Measurements from ENCODE around the gene SEMA6C. TPM values are rescaled to one million over a fixed set of nuclear protein-coding genes. Genes with fewer than 3 reads are reported as not detected.

SEMA6C gene
- total RNA-seq, 2 experiments from 2014 or later, result 0.84 to 1.7 TPM

GRCh38 chr1:151175041-151175741 lies 28.8 kb upstream of the SEMA6C start:
- H3K27me3 Mint-ChIP-seq, result no peaks in the 10 kb centered on the region
- CTCF ChIA-PET, result interaction anchor here (0.8 to 1.7 kb wide), 4 partner anchors 9 to 148 kb away, joined by 3 to 5 read pairs (median 4); partner anchors contain the start of genes LYSMD1 and SCNM1
- H3K36me3 Mint-ChIP-seq, result peaks cover 26% of the 10 kb centered on the region
- DNase-seq (no peak), ATAC-seq (no peak)
- no peak overlapping the region for H3K27ac Mint-ChIP-seq
- no peaks in the 10 kb centered on the region for H3K9me3 Mint-ChIP-seq (ENCODE audit: low read depth)
- H3K4me3 Mint-ChIP-seq, result no peak overlapping the region
- no peaks in the 10 kb centered on the region for H3K4me1 Mint-ChIP-seq

- peaks cover 16% of the 10 kb centered on the region for H3K4me1 Mint-ChIP-seq
- no peaks in the 10 kb centered on the region for H3K27me3 Mint-ChIP-seq
- H3K36me3 Mint-ChIP-seq, result peaks cover 22% of the 10 kb centered on the region
- H3K9me3 Mint-ChIP-seq (ENCODE audit: low read depth), result no peaks in the 10 kb centered on the region
- no peak overlapping the region for H3K4me3 Mint-ChIP-seq
- DNase-seq (no peak), ATAC-seq (no peak)
- CTCF ChIA-PET, result no interaction called here
- H3K27ac Mint-ChIP-seq, result no peak overlapping the region
Measured at GRCh38 chr1:151171190-151171589, 24.8 kb upstream of the SEMA6C start.

- Mint-ChIP-seq H3K9me3 (ENCODE audit: low read depth) (no peaks in the 10 kb centered on the region), H3K4me1 (peaks cover 41% of the 10 kb centered on the region), H3K27me3 (no peaks in the 10 kb centered on the region), H3K27ac (peak overlapping the region; percentile 89), H3K36me3 (peaks cover 24% of the 10 kb centered on the region), H3K4me3 (peak overlapping the region; percentile 91)
- DNase-seq (no peak), ATAC-seq (no peak)
- CTCF ChIA-PET, result interaction anchor here (1.0 to 2.0 kb wide), 6 partner anchors 9 to 143 kb away, joined by 3 to 12 read pairs (median 4); partner anchors contain the start of genes TMOD4 and TNFAIP8L2
Measured at GRCh38 chr1:151167116-151167515, 20.7 kb upstream of the SEMA6C start.

GRCh38 chr1:151166505-151166956 lies 20.1 kb upstream of the SEMA6C start:
- Mint-ChIP-seq H3K9me3 (ENCODE audit: low read depth) (no peaks in the 10 kb centered on the region), H3K4me3 (peak overlapping the region; percentile 91), H3K27ac (peak overlapping the region; percentile 89), H3K27me3 (no peaks in the 10 kb centered on the region), H3K4me1 (peaks cover 46% of the 10 kb centered on the region), H3K36me3 (peaks cover 26% of the 10 kb centered on the region)
- peak; percentile 3 for ATAC-seq
- CTCF ChIA-PET, result interaction anchor here (0.5 to 2.0 kb wide), 7 partner anchors 8 to 120 kb away, joined by 3 to 12 read pairs (median 4); partner anchors contain the start of genes TMOD4 and TNFAIP8L2
- no peak for DNase-seq

- H3K27ac Mint-ChIP-seq, result peak within 1 kb of the TSS; percentile 89
- peak within 1 kb of the TSS; percentile 91 for H3K4me3 Mint-ChIP-seq
- peaks cover 28% of the 10 kb centered on the region for H3K36me3 Mint-ChIP-seq
- ATAC-seq (peak; percentile 97), DNase-seq (peak; percentile 99)
- no peaks in the 10 kb centered on the region for H3K9me3 Mint-ChIP-seq (ENCODE audit: low read depth)
- H3K4me1 Mint-ChIP-seq, result peaks cover 48% of the 10 kb centered on the region
- no peaks in the 10 kb centered on the region for H3K27me3 Mint-ChIP-seq
- CTCF ChIA-PET, result interaction anchor here (0.5 to 2.3 kb wide), 10 partner anchors 9 to 141 kb away, joined by 3 to 12 read pairs (median 4); partner anchors contain the start of genes GABPB2, TMOD4 and TNFAIP8L2
Measured at GRCh38 chr1:151165738-151166504, 19.5 kb upstream of the SEMA6C start, which contains the start of the genes LYSMD1 and SCNM1. LYSMD1 (minus strand) TSS chr1:151165902; CDS start chr1:151165258, 644 bp downstream. SCNM1 (plus strand) TSS chr1:151166144; CDS start chr1:151166153, 9 bp downstream.

GRCh38 chr1:151165281-151165737 lies 18.9 kb upstream of the SEMA6C start:
- H3K27ac Mint-ChIP-seq, result peak overlapping the region; percentile 89
- peaks cover 30% of the 10 kb centered on the region for H3K36me3 Mint-ChIP-seq
- CTCF ChIA-PET, result interaction anchor here (1.0 to 2.3 kb wide), 6 partner anchors 8 to 141 kb away, joined by 3 to 12 read pairs (median 4); partner anchors contain the start of genes GABPB2 and TNFAIP8L2
- DNase-seq (peak; percentile 46), ATAC-seq (no peak)
- H3K27me3 Mint-ChIP-seq, result no peaks in the 10 kb centered on the region
- peak overlapping the region; percentile 91 for H3K4me3 Mint-ChIP-seq
- H3K9me3 Mint-ChIP-seq (ENCODE audit: low read depth), result no peaks in the 10 kb centered on the region
- H3K4me1 Mint-ChIP-seq, result peaks cover 50% of the 10 kb centered on the region

- Mint-ChIP-seq H3K4me1 (peaks cover 53% of the 10 kb centered on the region), H3K9me3 (ENCODE audit: low read depth) (no peaks in the 10 kb centered on the region), H3K27ac (peak overlapping the region; percentile 89), H3K27me3 (no peaks in the 10 kb centered on the region), H3K4me3 (peak overlapping the region; percentile 91), H3K36me3 (peaks cover 33% of the 10 kb centered on the region)
- CTCF ChIA-PET, result interaction anchor here (1.0 to 2.3 kb wide), 5 partner anchors 8 to 140 kb away, joined by 3 to 9 read pairs (median 4); partner anchors contain the start of genes GABPB2 and TNFAIP8L2
- no peak for ATAC-seq
- DNase-seq, result no peak
Measured at GRCh38 chr1:151164732-151165280, 18.4 kb upstream of the SEMA6C start.

GRCh38 chr1:151159373-151159772 lies 12.9 kb upstream of the SEMA6C start:
- ATAC-seq (no peak), DNase-seq (no peak)
- CTCF ChIA-PET, result interaction anchor here (0.9 to 5.1 kb wide), 4 partner anchors 59 to 111 kb away, joined by 3 to 157 read pairs (median 4); partner anchors contain the start of genes C1orf56 and GABPB2
- H3K36me3 Mint-ChIP-seq, result peaks cover 31% of the 10 kb centered on the region
- H3K4me3 Mint-ChIP-seq, result no peak overlapping the region
- H3K27ac Mint-ChIP-seq, result peak overlapping the region; percentile 32
- H3K4me1 Mint-ChIP-seq, result peaks cover 67% of the 10 kb centered on the region
- no peaks in the 10 kb centered on the region for H3K27me3 Mint-ChIP-seq
- H3K9me3 Mint-ChIP-seq (ENCODE audit: low read depth), result no peaks in the 10 kb centered on the region

- CTCF ChIA-PET, result interaction anchor here (0.9 to 5.1 kb wide), 4 partner anchors 59 to 111 kb away, joined by 3 to 157 read pairs (median 4); partner anchors contain the start of genes C1orf56 and GABPB2
- H3K27me3 Mint-ChIP-seq, result no peaks in the 10 kb centered on the region
- H3K4me1 Mint-ChIP-seq, result peaks cover 63% of the 10 kb centered on the region
- DNase-seq (no peak), ATAC-seq (no peak)
- H3K27ac Mint-ChIP-seq, result peak overlapping the region; percentile 93
- H3K9me3 Mint-ChIP-seq (ENCODE audit: low read depth), result no peaks in the 10 kb centered on the region
- H3K36me3 Mint-ChIP-seq, result peaks cover 31% of the 10 kb centered on the region
- no peak overlapping the region for H3K4me3 Mint-ChIP-seq
Measured at GRCh38 chr1:151158751-151159251, 12.4 kb upstream of the SEMA6C start.

- Mint-ChIP-seq H3K4me3 (peak overlapping the region; percentile 96), H3K27ac (peak overlapping the region; percentile 93), H3K9me3 (ENCODE audit: low read depth) (no peaks in the 10 kb centered on the region), H3K27me3 (no peaks in the 10 kb centered on the region), H3K36me3 (peaks cover 31% of the 10 kb centered on the region), H3K4me1 (peaks cover 63% of the 10 kb centered on the region)
- ATAC-seq (no peak), DNase-seq (peak; percentile 51)
- CTCF ChIA-PET, result interaction anchor here (0.9 to 5.1 kb wide), 4 partner anchors 58 to 133 kb away, joined by 3 to 157 read pairs (median 26); partner anchors contain the start of gene GABPB2
Measured at GRCh38 chr1:151158326-151158725, 11.9 kb upstream of the SEMA6C start.

- peaks cover 57% of the 10 kb centered on the region for H3K4me1 Mint-ChIP-seq
- no peaks in the 10 kb centered on the region for H3K27me3 Mint-ChIP-seq
- peak; percentile 19 for ATAC-seq
- H3K4me3 Mint-ChIP-seq, result peak overlapping the region; percentile 96
- peaks cover 28% of the 10 kb centered on the region for H3K36me3 Mint-ChIP-seq
- DNase-seq, result peak; percentile 85
- CTCF ChIA-PET, result interaction anchor here (0.8 to 5.1 kb wide), 25 partner anchors 8 to 184 kb away, joined by 3 to 157 read pairs (median 5); partner anchors contain the start of genes C1orf56, CDC42SE1, GABPB2 and LYSMD1
- H3K27ac Mint-ChIP-seq, result peak overlapping the region; percentile 93
- H3K9me3 Mint-ChIP-seq (ENCODE audit: low read depth), result no peaks in the 10 kb centered on the region
Measured at GRCh38 chr1:151157067-151157531, 10.7 kb upstream of the SEMA6C start.

- Mint-ChIP-seq H3K36me3 (peaks cover 25% of the 10 kb centered on the region), H3K9me3 (ENCODE audit: low read depth) (no peaks in the 10 kb centered on the region), H3K4me3 (peak within 1 kb of the TSS; percentile 96), H3K27ac (peak within 1 kb of the TSS; percentile 93), H3K4me1 (peaks cover 51% of the 10 kb centered on the region), H3K27me3 (no peaks in the 10 kb centered on the region)
- CTCF ChIA-PET, result interaction anchor here (0.8 to 5.1 kb wide), 25 partner anchors 8 to 180 kb away, joined by 3 to 157 read pairs (median 5); partner anchors contain the start of genes C1orf56, CDC42SE1, GABPB2 and LYSMD1
- DNase-seq (peak; percentile 90), ATAC-seq (peak; percentile 92)
Measured at GRCh38 chr1:151156515-151156819, 10.0 kb upstream of the SEMA6C start, which contains the start of gene TNFAIP8L2. TNFAIP8L2 (plus strand) TSS chr1:151156649; CDS start chr1:151158698, 2,049 bp downstream.
